ENCODE measurements around the gene MAN1A1. TPM values are rescaled to one million over a fixed set of nuclear protein-coding genes. Genes with fewer than 3 reads are reported as not detected.
A peak's percentile ranks its signal among the peaks of the same experiment; 100 is the strongest.

Gene MAN1A1
- total RNA-seq, 1 experiment from 2014 or later: 6.8 TPM

GRCh38 chr6:119129148-119129967 lies 220.2 kb downstream of the MAN1A1 start:
- CTCF ChIA-PET: interaction anchor here (0.5 to 1.7 kb wide), 36 partner anchors 9 to 701 kb away, joined by 3 to 11 read pairs (median 3); no protein-coding TSS in a partner anchor

GRCh38 chr6:119128252-119128912 lies 221.2 kb downstream of the MAN1A1 start:
- H3K36me3 Mint-ChIP-seq: no peaks in the 10 kb centered on the region
- ChIA-PET CTCF (interaction anchor here (0.6 to 1.7 kb wide), 16 partner anchors 10 to 702 kb away, joined by 3 to 11 read pairs (median 4); no protein-coding TSS in a partner anchor), POLR2A (interaction anchor here (0.5 kb wide), 1 partner anchor 160 kb away, joined by 3 read pairs; no protein-coding TSS in a partner anchor)

More at GRCh38 chr6:119129148-119129967, 220.2 kb downstream of the MAN1A1 start:
- H3K36me3 Mint-ChIP-seq: no peaks in the 10 kb centered on the region
- H3K4me1 Mint-ChIP-seq: peaks cover 34% of the 10 kb centered on the region
- 0 out of 2 replicates have a peak, but pooled peaks cover 13% of the 10 kb centered on the region for H3K9me3 Mint-ChIP-seq
- no peak overlapping the region for H3K4me3 Mint-ChIP-seq
- no peaks in the 10 kb centered on the region for H3K27me3 Mint-ChIP-seq (ENCODE audit: low read depth)
- peak; percentile 77 for ATAC-seq
- POLR2A ChIA-PET: interaction anchor here (0.5 to 0.6 kb wide), 2 partner anchors 56 to 161 kb away, joined by 3 to 4 read pairs; no protein-coding TSS in a partner anchor
- TF ChIP-seq ZSCAN18 (CRISPR knock-in tag; IDR thresholded peaks at IDR 0.05) (no peak), CTCF (IDR thresholded peaks at IDR 0.05) (peak; percentile 75)
- no peak overlapping the region for H3K27ac Mint-ChIP-seq
- no peak for DNase-seq (ENCODE audit: low spot score)

More at GRCh38 chr6:119128252-119128912, 221.2 kb downstream of the MAN1A1 start:
- 0 out of 2 replicates have a peak, but pooled peaks cover 13% of the 10 kb centered on the region for H3K9me3 Mint-ChIP-seq
- H3K4me3 Mint-ChIP-seq: no peak overlapping the region
- DNase-seq (ENCODE audit: low spot score) (no peak), ATAC-seq (no peak)
- no peak overlapping the region for H3K27ac Mint-ChIP-seq
- no peaks in the 10 kb centered on the region for H3K27me3 Mint-ChIP-seq (ENCODE audit: low read depth)
- peaks cover 37% of the 10 kb centered on the region for H3K4me1 Mint-ChIP-seq
- no peak for TF ChIP-seq NFYB (CRISPR knock-in tag; conservative IDR thresholded peaks at IDR 0.05; ENCODE audit: low read depth)
- no peak for TF ChIP-seq CDX4 (CRISPR knock-in tag; IDR thresholded peaks at IDR 0.05; ENCODE audit: borderline replicate concordance)
- no peak for TF ChIP-seq MLX (CRISPR knock-in tag; IDR thresholded peaks at IDR 0.05)
- TF ChIP-seq NFATC4 (CRISPR knock-in tag; IDR thresholded peaks at IDR 0.05): no peak
- no peak for TF ChIP-seq HMGXB4 (CRISPR knock-in tag; IDR thresholded peaks at IDR 0.05)
- TF ChIP-seq TEAD4 (CRISPR knock-in tag; IDR thresholded peaks at IDR 0.05): no peak
- TF ChIP-seq PREB (CRISPR knock-in tag; IDR thresholded peaks at IDR 0.05; ENCODE audit: borderline replicate concordance): no peak
